Mesenchymal stem cell (in vitro differentiated cells and primary cell): ENCODE data around the gene MTUS2.
"Not testable (repeated sequence)": the region's sequence is repeated elsewhere in the genome, so short reads cannot be mapped to it uniquely, and the experiment has no call there.

ENCODE experiments used
- DNase-seq: peaks from one replicate; pipeline ENCODE4 v3.0.0-alpha.2; 2013
- H2AFZ ChIP-seq: one replicate; pipeline ENCODE4 v1.6.1; 2013; ENCODE audit warnings: low read depth, mild to moderate bottlenecking, control low read depth, inconsistent platforms, low read length, moderate library complexity
- H2AK5ac ChIP-seq: 2 replicates; pipeline ENCODE4 v1.6.1; 2013; ENCODE audit warnings: low read length, moderate library complexity, mild to moderate bottlenecking, inconsistent platforms; ENCODE audit not compliant: severe bottlenecking
- H2BK120ac ChIP-seq: one replicate; pipeline ENCODE4 v1.6.1; 2013; ENCODE audit warnings: low read depth, mild to moderate bottlenecking, inconsistent platforms, low read length, moderate library complexity
- H2BK12ac ChIP-seq, 2 experiments: one replicate each; pipeline ENCODE4 v1.6.1; 2013; ENCODE audit warnings: inconsistent platforms in 2 of 2, low read length in 2 of 2, mild to moderate bottlenecking in 2 of 2, moderate library complexity in 2 of 2, control low read depth in 1 of 2
- H2BK15ac ChIP-seq: one replicate; pipeline ENCODE4 v1.6.1; 2013; ENCODE audit warnings: mild to moderate bottlenecking, low read depth, inconsistent platforms; ENCODE audit not compliant: poor library complexity, severe bottlenecking
- H2BK5ac ChIP-seq: 2 replicates; pipeline ENCODE4 v1.6.1; 2013; ENCODE audit warnings: low read depth, mild to moderate bottlenecking, low read length, control low read depth, inconsistent platforms; ENCODE audit not compliant: poor library complexity, severe bottlenecking
- H3K14ac ChIP-seq, 2 experiments: one replicate each; pipeline ENCODE4 v1.6.1; 2013; ENCODE audit warnings: inconsistent platforms in 2 of 2, low read length in 2 of 2, control low read depth in 1 of 2, mild to moderate bottlenecking in 1 of 2, moderate library complexity in 1 of 2
- H3K18ac ChIP-seq, 2 experiments: one replicate each; pipeline ENCODE4 v1.6.1; 2013; ENCODE audit warnings: inconsistent platforms in 2 of 2, low read length in 2 of 2, control low read depth in 1 of 2, low read depth in 1 of 2, mild to moderate bottlenecking in 1 of 2
- H3K23ac ChIP-seq, 2 experiments: one replicate each; pipeline ENCODE4 v1.6.1; 2013; ENCODE audit warnings: inconsistent platforms in 2 of 2, low read length in 2 of 2, mild to moderate bottlenecking in 2 of 2, moderate library complexity in 2 of 2, control low read depth in 1 of 2
- H3K27ac ChIP-seq: 2 replicates; pipeline ENCODE4 v1.5.1; 2013; ENCODE audit warnings: mild to moderate bottlenecking, moderate library complexity, low read length, control low read depth, inconsistent platforms; ENCODE audit not compliant: poor library complexity, severe bottlenecking
- H3K27me3 ChIP-seq, 2 experiments: 2 replicates each; pipeline versions ENCODE4 v1.6.1 to v1.7.0; 2013; ENCODE audit warnings: low read length in 2 of 2, mild to moderate bottlenecking in 2 of 2, moderate library complexity in 2 of 2, control low read depth in 1 of 2, inconsistent platforms in 1 of 2; ENCODE audit not compliant: control insufficient read depth in 1 of 2, insufficient read depth in 1 of 2
- H3K36me3 ChIP-seq, 2 experiments: 2 replicates each; pipeline versions ENCODE4 v1.6.1 to v1.7.0; 2013; ENCODE audit warnings: low read length in 2 of 2, control low read depth in 1 of 2, inconsistent platforms in 1 of 2, low read depth in 1 of 2, mild to moderate bottlenecking in 1 of 2; ENCODE audit not compliant: insufficient read depth in 2 of 2, control insufficient read depth in 1 of 2
- H3K4ac ChIP-seq, 2 experiments: one replicate each; pipeline ENCODE4 v1.6.1; 2013; ENCODE audit warnings: inconsistent platforms in 2 of 2, low read length in 2 of 2, mild to moderate bottlenecking in 2 of 2, moderate library complexity in 2 of 2, control low read depth in 1 of 2, low read depth in 1 of 2
- H3K4me1 ChIP-seq: 2 replicates; pipeline ENCODE4 v1.6.1; 2013; ENCODE audit warnings: low read depth, low read length, control low read depth; ENCODE audit not compliant: control insufficient read depth, insufficient read depth
- H3K4me2 ChIP-seq: 2 replicates; pipeline ENCODE4 v1.6.1; 2013; ENCODE audit warnings: low read length, mild to moderate bottlenecking, inconsistent platforms; ENCODE audit not compliant: poor library complexity, severe bottlenecking
- H3K4me3 ChIP-seq, 2 experiments: 2 replicates each; pipeline versions ENCODE4 v1.5.1 to v1.7.0; 2013; ENCODE audit warnings: low read length in 2 of 2, mild to moderate bottlenecking in 2 of 2, control low read depth in 1 of 2, low read depth in 1 of 2; ENCODE audit not compliant: insufficient read depth in 1 of 2
- H3K79me1 ChIP-seq: replicated peaks from 2 replicates; pipeline ENCODE4 v1.6.1; 2013; ENCODE audit warnings: mild to moderate bottlenecking, control low read depth, low read length, inconsistent platforms; ENCODE audit not compliant: poor library complexity, severe bottlenecking
- H3K9ac ChIP-seq: 2 replicates; pipeline ENCODE4 v1.7.0; 2013; ENCODE audit warnings: mild to moderate bottlenecking, low read length, moderate library complexity
- H3K9me3 ChIP-seq: 2 replicates; pipeline ENCODE4 v1.7.0; 2013; ENCODE audit warnings: mild to moderate bottlenecking, low read length; ENCODE audit not compliant: control insufficient read depth
- H4K8ac ChIP-seq: one replicate; pipeline ENCODE4 v1.6.1; 2013; ENCODE audit warnings: inconsistent platforms, mild to moderate bottlenecking, low read length, moderate library complexity
- H4K91ac ChIP-seq: one replicate; pipeline ENCODE4 v1.6.1; 2013; ENCODE audit warnings: mild to moderate bottlenecking, low read length, inconsistent platforms
- WGBS: methylation state at CpG from one replicate; pipeline ENCODE4 v1.1.7; 2013; ENCODE audit warnings: mixed read lengths; 5-methylcytosine and 5-hydroxymethylcytosine counted together

MTUS2 gene

GRCh38 chr13:29210676-29211075 is 390.5 kb downstream of the MTUS2 start:
- H2AK5ac ChIP-seq: no peak overlapping the region
- no peaks in the 10 kb centered on the region for H3K27me3 ChIP-seq
- H3K27ac ChIP-seq: no peak overlapping the region
- H2AFZ ChIP-seq: no peak overlapping the region
- H4K8ac ChIP-seq: no peak overlapping the region
- no peak overlapping the region for H2BK15ac ChIP-seq
- H3K14ac ChIP-seq: no peak overlapping the region
- H2BK120ac ChIP-seq: no peak overlapping the region
- DNase-seq: no peak
- no peak overlapping the region for H2BK5ac ChIP-seq
- H4K91ac ChIP-seq: no peak overlapping the region
- no peaks in the 10 kb centered on the region for H3K4me1 ChIP-seq
- no peak overlapping the region for H3K4ac ChIP-seq
- no peak overlapping the region for H3K23ac ChIP-seq
- 56% methylated on average over 4 of the region's 4 CpGs for WGBS
- H3K79me1 ChIP-seq: no peaks in the 10 kb centered on the region
- no peak overlapping the region for H3K4me3 ChIP-seq
- no peak overlapping the region for H3K18ac ChIP-seq
- peaks cover 2% of the 10 kb centered on the region for H3K9me3 ChIP-seq
- H3K4me2 ChIP-seq: no peak overlapping the region
- no peak overlapping the region for H2BK12ac ChIP-seq
- H3K36me3 ChIP-seq: no peaks in the 10 kb centered on the region
- H3K9ac ChIP-seq: no peak overlapping the region

GRCh38 chr13:29211162-29211561 is 391.0 kb downstream of the MTUS2 start:
- H3K23ac ChIP-seq, DNase-seq, H3K9ac ChIP-seq, H2BK120ac ChIP-seq, H2AFZ ChIP-seq, H3K4me3 ChIP-seq, H2BK5ac ChIP-seq, H3K4ac ChIP-seq, H3K14ac ChIP-seq, H2BK12ac ChIP-seq, H3K9me3 ChIP-seq, H4K8ac ChIP-seq, H3K79me1 ChIP-seq, H4K91ac ChIP-seq, H2BK15ac ChIP-seq, H2AK5ac ChIP-seq, H3K36me3 ChIP-seq, H3K27me3 ChIP-seq, H3K27ac ChIP-seq, H3K4me1 ChIP-seq, H3K4me2 ChIP-seq, H3K18ac ChIP-seq: not testable (repeated sequence)
- 73% methylated on average over 5 of the region's 5 CpGs for WGBS

- Histone ChIP-seq H2BK12ac (no peak overlapping the region), H3K4ac (no peak overlapping the region), H3K36me3 (no peaks in the 10 kb centered on the region), H3K27me3 (no peaks in the 10 kb centered on the region), H2BK120ac (no peak overlapping the region), H3K4me2 (no peak overlapping the region), H2AFZ (no peak overlapping the region), H3K9ac (no peak overlapping the region), H2BK5ac (no peak overlapping the region), H3K79me1 (no peaks in the 10 kb centered on the region), H3K4me3 (no peak overlapping the region), H2AK5ac (no peak overlapping the region), H4K8ac (no peak overlapping the region), H3K18ac (no peak overlapping the region), H3K4me1 (no peaks in the 10 kb centered on the region), H3K27ac (no peak overlapping the region), H2BK15ac (no peak overlapping the region), H4K91ac (no peak overlapping the region), H3K23ac (no peak overlapping the region), H3K9me3 (peaks cover 5% of the 10 kb centered on the region), H3K14ac (no peak overlapping the region)
- 66% methylated on average over 5 of the region's 5 CpGs for WGBS
- DNase-seq: no peak
Measured at GRCh38 chr13:29222458-29222857, 402.3 kb downstream of the MTUS2 start.

GRCh38 chr13:29224206-29224605 is 404.1 kb downstream of the MTUS2 start:
- Histone ChIP-seq H3K79me1 (no peaks in the 10 kb centered on the region), H2AK5ac (no peak overlapping the region), H3K9ac (no peak overlapping the region), H3K4me3 (no peak overlapping the region), H3K14ac (no peak overlapping the region), H3K4ac (no peak overlapping the region), H3K36me3 (no peaks in the 10 kb centered on the region), H3K18ac (no peak overlapping the region), H2BK120ac (no peak overlapping the region), H2BK5ac (no peak overlapping the region), H3K23ac (no peak overlapping the region), H3K27me3 (no peaks in the 10 kb centered on the region), H2BK12ac (no peak overlapping the region), H3K9me3 (peaks cover 5% of the 10 kb centered on the region), H4K8ac (no peak overlapping the region), H2BK15ac (no peak overlapping the region), H4K91ac (no peak overlapping the region), H3K27ac (no peak overlapping the region), H3K4me2 (no peak overlapping the region), H2AFZ (no peak overlapping the region), H3K4me1 (no peaks in the 10 kb centered on the region)
- no peak for DNase-seq
- 57% methylated on average over 1 of the region's 2 CpGs for WGBS
